Peyer's patch (tissue), 4 donors: ENCODE measurements around the gene PCBP3. TPM values are rescaled to one million over a fixed set of nuclear protein-coding genes. Genes with fewer than 3 reads are reported as not detected.

Experiments used
- DNase-seq, 3 donors: peaks; one replicate each; pipeline ENCODE4 v3.0.0-alpha.2; 2017 to 2019
- H3K27ac ChIP-seq, 4 donors: fragments of 200-600 bp; sonication (generic); one replicate each; pipeline ENCODE4 v1.5.1; 2016 to 2019
- H3K27me3 ChIP-seq, 2 donors: fragments of 200-600 bp; sonication (generic); one replicate each; pipeline ENCODE4 v1.5.1; 2019
- H3K36me3 ChIP-seq, 3 donors: fragments of 200-600 bp; sonication (generic); one replicate each; pipeline ENCODE4 v1.5.1; 2016 to 2019
- H3K4me1 ChIP-seq, 4 donors: fragments of 200-600 bp; sonication (generic); one replicate each; pipeline ENCODE4 v1.5.1; 2016 to 2019
- H3K4me3 ChIP-seq, 4 donors: fragments of 200-600 bp; sonication (generic); 1 replicate in 3 of 4; 2 replicates in 1 of 4; pipeline ENCODE4 v1.5.1; 2016 to 2019; ENCODE audit warnings: mild to moderate bottlenecking in 1 of 4
- H3K9me3 ChIP-seq, 4 donors: fragments of 200-600 bp; sonication (generic); one replicate each; pipeline ENCODE4 v1.5.1; 2016 to 2019; ENCODE audit warnings: mild to moderate bottlenecking in 1 of 4
- POLR2A ChIP-seq, 2 donors: fragments of 450-650 bp; IDR thresholded peaks; one replicate each; pipeline ENCODE4 v1.5.1; 2017; ENCODE audit warnings: antibody characterized with exemption in 2 of 2, mild to moderate bottlenecking in 2 of 2, moderate library complexity in 2 of 2
- total RNA-seq, 4 donors: library from RNA; depleted of rRNA; stranded (reverse); fragments of >200 nt; gene quantifications; one replicate each; pipeline ENCODE4 v1.1.0, GENCODE V29; 2016
- TF ChIP-seq, protein P1 (sequence below), 6 experiments: fragments of 450-650 bp in 4 of 6; fragments of 200-600 bp in 2 of 6; sonication (generic) in 1 of 6; IDR thresholded peaks; one replicate each; pipeline ENCODE4 v1.5.1; 2017 to 2019; ENCODE audit warnings: antibody characterized with exemption in 6 of 6, mild to moderate bottlenecking in 3 of 6, moderate library complexity in 1 of 6

PCBP3 gene
- total RNA-seq, 4 donors from 2014 or later = 1.1 to 6.0 (median 4.4) TPM; not detected in 1

DNA sequence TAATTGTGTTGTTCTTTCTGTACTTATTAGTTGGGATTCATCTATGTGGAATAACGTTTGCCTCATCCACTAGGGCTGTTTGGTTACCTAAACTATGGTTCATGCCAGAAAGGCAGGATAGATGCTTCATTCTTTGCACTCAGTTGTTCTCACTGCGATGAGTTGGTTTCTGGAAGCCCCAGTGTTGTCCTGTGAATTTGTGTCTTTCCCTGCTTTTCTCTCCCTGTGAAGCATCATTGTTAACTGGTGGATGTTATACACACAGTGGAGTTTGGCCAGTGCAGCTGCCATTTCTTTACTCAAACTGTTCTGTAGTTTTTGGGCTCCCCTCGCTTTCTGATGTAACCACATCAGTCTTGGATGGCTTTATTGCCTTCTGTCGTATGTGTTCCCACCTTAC lies 194.4 kb downstream of the PCBP3 start:
- H3K27ac ChIP-seq = no peak overlapping the region
- TF ChIP-seq, protein P1, sequence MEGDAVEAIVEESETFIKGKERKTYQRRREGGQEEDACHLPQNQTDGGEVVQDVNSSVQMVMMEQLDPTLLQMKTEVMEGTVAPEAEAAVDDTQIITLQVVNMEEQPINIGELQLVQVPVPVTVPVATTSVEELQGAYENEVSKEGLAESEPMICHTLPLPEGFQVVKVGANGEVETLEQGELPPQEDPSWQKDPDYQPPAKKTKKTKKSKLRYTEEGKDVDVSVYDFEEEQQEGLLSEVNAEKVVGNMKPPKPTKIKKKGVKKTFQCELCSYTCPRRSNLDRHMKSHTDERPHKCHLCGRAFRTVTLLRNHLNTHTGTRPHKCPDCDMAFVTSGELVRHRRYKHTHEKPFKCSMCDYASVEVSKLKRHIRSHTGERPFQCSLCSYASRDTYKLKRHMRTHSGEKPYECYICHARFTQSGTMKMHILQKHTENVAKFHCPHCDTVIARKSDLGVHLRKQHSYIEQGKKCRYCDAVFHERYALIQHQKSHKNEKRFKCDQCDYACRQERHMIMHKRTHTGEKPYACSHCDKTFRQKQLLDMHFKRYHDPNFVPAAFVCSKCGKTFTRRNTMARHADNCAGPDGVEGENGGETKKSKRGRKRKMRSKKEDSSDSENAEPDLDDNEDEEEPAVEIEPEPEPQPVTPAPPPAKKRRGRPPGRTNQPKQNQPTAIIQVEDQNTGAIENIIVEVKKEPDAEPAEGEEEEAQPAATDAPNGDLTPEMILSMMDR (IDR thresholded peaks at IDR 0.05) = no peak
- no peak for TF ChIP-seq POLR2A (IDR thresholded peaks at IDR 0.05)
- no peaks in the 10 kb centered on the region for H3K36me3 ChIP-seq
- H3K4me1 ChIP-seq = peaks cover 0 to 6% (median 0%) of the 10 kb centered on the region in 4 donors
- no peaks in the 10 kb centered on the region for H3K27me3 ChIP-seq
- H3K4me3 ChIP-seq = no peak overlapping the region
- H3K9me3 ChIP-seq = no peaks in the 10 kb centered on the region
- DNase-seq = no peak

- H3K36me3 ChIP-seq = no peaks in the 10 kb centered on the region
- H3K4me1 ChIP-seq = no peaks in the 10 kb centered on the region
- no peaks in the 10 kb centered on the region for H3K27me3 ChIP-seq
- no peak overlapping the region for H3K4me3 ChIP-seq
- no peak overlapping the region for H3K27ac ChIP-seq
- TF ChIP-seq, protein P1 (IDR thresholded peaks at IDR 0.05) = no peak
- TF ChIP-seq POLR2A (IDR thresholded peaks at IDR 0.05) = no peak
- H3K9me3 ChIP-seq = no peaks in the 10 kb centered on the region
- no peak for DNase-seq
Observed at GRCh38 chr21:45838634-45839033, 195.1 kb downstream of the PCBP3 start.

GRCh38 chr21:45839274-45839673 lies 195.7 kb downstream of the PCBP3 start:
- no peak for DNase-seq
- no peak overlapping the region for H3K27ac ChIP-seq

GRCh38 chr21:45841033-45841432 lies 197.5 kb downstream of the PCBP3 start:
- H3K36me3 ChIP-seq = no peaks in the 10 kb centered on the region
- no peaks in the 10 kb centered on the region for H3K4me1 ChIP-seq
- DNase-seq = no peak
- no peaks in the 10 kb centered on the region for H3K9me3 ChIP-seq
- H3K4me3 ChIP-seq = no peak overlapping the region
- H3K27me3 ChIP-seq = no peaks in the 10 kb centered on the region
- no peak overlapping the region for H3K27ac ChIP-seq
- no peak for TF ChIP-seq POLR2A (IDR thresholded peaks at IDR 0.05)
- TF ChIP-seq, protein P1 (IDR thresholded peaks at IDR 0.05) = no peak

More at GRCh38 chr21:45839274-45839673, 195.7 kb downstream of the PCBP3 start:
- H3K9me3 ChIP-seq = no peaks in the 10 kb centered on the region
- TF ChIP-seq, protein P1 (IDR thresholded peaks at IDR 0.05) = no peak
- no peak for TF ChIP-seq POLR2A (IDR thresholded peaks at IDR 0.05)
- H3K4me3 ChIP-seq = no peak overlapping the region
- H3K27me3 ChIP-seq = no peaks in the 10 kb centered on the region
- no peaks in the 10 kb centered on the region for H3K4me1 ChIP-seq
- H3K36me3 ChIP-seq = no peaks in the 10 kb centered on the region

DNA sequence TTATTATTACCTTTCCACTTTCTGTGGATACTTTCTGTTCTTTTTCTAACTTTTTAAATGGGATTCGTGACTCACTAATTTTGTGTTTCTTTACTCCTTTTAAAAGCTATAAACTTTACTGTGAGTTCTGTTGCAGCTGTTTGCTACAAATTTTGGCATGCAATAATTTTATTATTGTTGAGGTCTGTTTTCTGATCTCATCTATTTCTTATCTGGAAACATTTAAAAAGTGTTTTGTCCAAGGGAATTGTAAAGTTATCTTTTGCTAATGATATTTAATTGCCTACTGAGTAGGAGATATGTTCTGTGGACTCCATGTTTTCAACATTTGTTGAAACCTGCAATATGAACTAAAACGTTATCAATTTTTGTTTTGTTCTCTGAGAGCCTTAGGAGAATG lies 199.9 kb downstream of the PCBP3 start:
- Histone ChIP-seq H3K9me3 (no peaks in the 10 kb centered on the region), H3K27ac (no peak overlapping the region)
- DNase-seq = no peak

More for the DNA sequence above, 199.9 kb downstream of the PCBP3 start:
- Histone ChIP-seq H3K27me3 (no peaks in the 10 kb centered on the region), H3K4me1 (no peaks in the 10 kb centered on the region), H3K36me3 (no peaks in the 10 kb centered on the region), H3K4me3 (no peak overlapping the region)
- TF ChIP-seq, protein P1 (IDR thresholded peaks at IDR 0.05) = no peak
- no peak for TF ChIP-seq POLR2A (IDR thresholded peaks at IDR 0.05)
